ENCODE data around the gene STARD3.
"Not testable (repeated sequence)": the region's sequence is repeated elsewhere in the genome, so short reads cannot be mapped to it uniquely, and the experiment has no call there.

Gene STARD3

GRCh38 chr17:39636927-39637736 is at the start of gene STARD3:
Gene STARD3, plus strand, starts transcription at chr17:39637144. Its CDS starts 16,388 bp downstream, at chr17:39653532.
- peak; percentile 45 to 88 (median 82) for DNase-seq

- DNase-seq: not testable (repeated sequence)
Measured at GRCh38 chr17:39590180-39590579, 46.8 kb upstream of the STARD3 start.

- peak in 1 of 14 donors; percentile 76 for DNase-seq
Measured at GRCh38 chr17:39591958-39592954, 44.7 kb upstream of the STARD3 start.

- no peak for DNase-seq
Measured at GRCh38 chr17:39593371-39593770, 43.6 kb upstream of the STARD3 start.

- DNase-seq: peak in 1 of 14 donors; percentile 36
Measured at GRCh38 chr17:39595294-39595693, 41.6 kb upstream of the STARD3 start.

- no peak for DNase-seq
Measured at GRCh38 chr17:39595928-39596510, 40.9 kb upstream of the STARD3 start.

- DNase-seq: peak in 1 of 14 donors; percentile 42
Measured at GRCh38 chr17:39596543-39597267, 40.2 kb upstream of the STARD3 start.

GRCh38 chr17:39597372-39598046 is 39.4 kb upstream of the STARD3 start:
- DNase-seq: peak in 1 of 14 donors; percentile 60

- DNase-seq: peak in 1 of 14 donors; percentile 59
Measured at GRCh38 chr17:39598047-39598481, 38.9 kb upstream of the STARD3 start.

- peak in 1 of 14 donors; percentile 52 for DNase-seq
Measured at GRCh38 chr17:39598630-39599003, 38.3 kb upstream of the STARD3 start.

GRCh38 chr17:39599004-39599664 is 37.8 kb upstream of the STARD3 start:
- DNase-seq: peak in 1 of 14 donors; percentile 55

- peak in 1 of 14 donors; percentile 51 for DNase-seq
Measured at GRCh38 chr17:39599665-39600231, 37.2 kb upstream of the STARD3 start.

GRCh38 chr17:39600288-39600996 is 36.5 kb upstream of the STARD3 start:
- DNase-seq: peak in 1 of 14 donors; percentile 64

GRCh38 chr17:39600997-39601597 is 35.8 kb upstream of the STARD3 start:
- peak in 2 of 14 donors; percentile 20 to 77 for DNase-seq

- DNase-seq: peak in 1 of 14 donors; percentile 58
Measured at GRCh38 chr17:39601758-39602532, 35.0 kb upstream of the STARD3 start.

GRCh38 chr17:39602533-39603303 is 34.2 kb upstream of the STARD3 start:
- DNase-seq: peak in 1 of 14 donors; percentile 28

- no peak for DNase-seq
Measured at GRCh38 chr17:39603304-39604016, 33.5 kb upstream of the STARD3 start.

All from C1 segment of cervical spinal cord (tissue), 14 donors.